ENCODE data around the gene ARID1B.

DNA sequence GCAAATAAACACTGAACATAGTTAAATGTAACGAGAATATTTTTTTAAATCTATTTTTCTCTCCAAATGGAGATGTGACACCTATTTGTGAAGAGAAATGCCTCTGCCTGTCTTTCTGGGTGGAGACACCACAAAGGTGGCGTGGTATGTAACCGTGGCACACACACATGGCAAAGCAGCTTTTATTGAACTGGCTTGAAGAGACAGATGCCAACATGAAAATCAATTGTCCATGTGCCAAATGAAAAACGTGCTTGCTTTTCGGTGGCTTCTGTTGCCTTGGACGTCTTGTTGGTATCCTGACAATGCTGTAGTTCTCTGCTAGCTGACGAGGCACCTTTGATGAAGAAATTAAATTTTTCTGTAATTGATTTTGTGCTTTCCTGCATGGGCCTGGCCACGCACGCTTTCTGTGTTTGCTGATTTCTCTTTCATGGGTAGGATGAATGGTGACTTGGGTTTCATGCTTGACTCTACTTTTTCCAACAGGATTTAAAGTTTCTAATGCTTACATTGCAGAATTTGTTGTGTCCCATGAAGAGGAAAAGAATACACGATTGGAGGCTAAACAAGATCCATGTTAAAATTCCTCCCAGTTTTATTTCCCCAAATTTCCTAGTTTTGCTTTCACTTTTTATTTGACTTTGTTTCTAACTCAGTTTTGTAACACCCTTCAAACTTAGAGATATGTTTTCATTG, 343.5 kb downstream of the ARID1B start:
- TF ChIP-seq, protein P1, sequence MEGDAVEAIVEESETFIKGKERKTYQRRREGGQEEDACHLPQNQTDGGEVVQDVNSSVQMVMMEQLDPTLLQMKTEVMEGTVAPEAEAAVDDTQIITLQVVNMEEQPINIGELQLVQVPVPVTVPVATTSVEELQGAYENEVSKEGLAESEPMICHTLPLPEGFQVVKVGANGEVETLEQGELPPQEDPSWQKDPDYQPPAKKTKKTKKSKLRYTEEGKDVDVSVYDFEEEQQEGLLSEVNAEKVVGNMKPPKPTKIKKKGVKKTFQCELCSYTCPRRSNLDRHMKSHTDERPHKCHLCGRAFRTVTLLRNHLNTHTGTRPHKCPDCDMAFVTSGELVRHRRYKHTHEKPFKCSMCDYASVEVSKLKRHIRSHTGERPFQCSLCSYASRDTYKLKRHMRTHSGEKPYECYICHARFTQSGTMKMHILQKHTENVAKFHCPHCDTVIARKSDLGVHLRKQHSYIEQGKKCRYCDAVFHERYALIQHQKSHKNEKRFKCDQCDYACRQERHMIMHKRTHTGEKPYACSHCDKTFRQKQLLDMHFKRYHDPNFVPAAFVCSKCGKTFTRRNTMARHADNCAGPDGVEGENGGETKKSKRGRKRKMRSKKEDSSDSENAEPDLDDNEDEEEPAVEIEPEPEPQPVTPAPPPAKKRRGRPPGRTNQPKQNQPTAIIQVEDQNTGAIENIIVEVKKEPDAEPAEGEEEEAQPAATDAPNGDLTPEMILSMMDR (IDR thresholded peaks at IDR 0.05; ENCODE audit: low read length), result no peak
- no peak for TF ChIP-seq EZH2 (IDR thresholded peaks at IDR 0.05; ENCODE audit: borderline replicate concordance, low read length)

All from OCI-LY1 (cell line).